ENCODE results near the gene TIPARP. TPM values are rescaled to one million over a fixed set of nuclear protein-coding genes. Genes with fewer than 3 reads are reported as not detected.

Gene TIPARP
- total and polyA plus RNA-seq, 2 donors (not counting 1 experiment from before 2014, with no cell fraction given): 8.6 to 22.1 TPM

GRCh38 chr3:156627946-156628569 is 46.3 kb upstream of the TIPARP start:
- Histone ChIP-seq H3K27ac (ENCODE audit: insufficient read depth, low read length) (no peak overlapping the region), H2AFZ (ENCODE audit: low read length) (no peak overlapping the region), H4K20me1 (ENCODE audit: control insufficient read depth, extremely low read depth, insufficient read depth, low read length) (no peaks in the 10 kb centered on the region), H3K27me3 (ENCODE audit: control insufficient read depth, insufficient read depth, low read length) (no peaks in the 10 kb centered on the region), H3K4me2 (ENCODE audit: extremely low read depth, insufficient read depth, low read length) (no peak overlapping the region), H3K9ac (ENCODE audit: insufficient read depth, low read length) (no peak overlapping the region), H3K4me3 (replicated peaks in 1 of 4; ENCODE audit: control extremely low read depth in 1 of 4, insufficient read depth in 1 of 4, low read depth in 3 of 4, low read length in 4 of 4) (no peak overlapping the region), H3K4me1 (ENCODE audit: control insufficient read depth, extremely low read depth, insufficient read depth, low read length) (no peaks in the 10 kb centered on the region), H3K36me3 (ENCODE audit: control insufficient read depth, insufficient read depth, low read length) (no peaks in the 10 kb centered on the region), H3K9me3 (ENCODE audit: control insufficient read depth, insufficient read depth, low read depth, low read length) (no peaks in the 10 kb centered on the region), H3K79me2 (ENCODE audit: control insufficient read depth, insufficient read depth, low read length) (no peaks in the 10 kb centered on the region)
- peak in 1 of 2 donors; percentile 52 for DNase-seq (ENCODE audit: low read depth in 2 of 2)
- TF ChIP-seq EZH2 (IDR thresholded peaks at IDR 0.05; ENCODE audit: low read length, missing control alignments) (no peak), CTCF (conservative IDR thresholded peaks at IDR 0.05 in 1 of 2, IDR thresholded peaks at IDR 0.05 in 1 of 2; ENCODE audit: low read depth in 1 of 2, low read length in 2 of 2) (no peak)

- no peaks in the 10 kb centered on the region for H4K20me1 ChIP-seq (ENCODE audit: control insufficient read depth, extremely low read depth, insufficient read depth, low read length)
- no peak overlapping the region for H3K9ac ChIP-seq (ENCODE audit: insufficient read depth, low read length)
- H3K79me2 ChIP-seq (ENCODE audit: control insufficient read depth, insufficient read depth, low read length): no peaks in the 10 kb centered on the region
- no peak for DNase-seq (ENCODE audit: low read depth in 2 of 2)
- H3K4me2 ChIP-seq (ENCODE audit: extremely low read depth, insufficient read depth, low read length): no peak overlapping the region
- no peak for TF ChIP-seq EZH2 (IDR thresholded peaks at IDR 0.05; ENCODE audit: low read length, missing control alignments)
- TF ChIP-seq CTCF (conservative IDR thresholded peaks at IDR 0.05 in 1 of 2, IDR thresholded peaks at IDR 0.05 in 1 of 2; ENCODE audit: low read depth in 1 of 2, low read length in 2 of 2): no peak
- H3K9me3 ChIP-seq (ENCODE audit: control insufficient read depth, insufficient read depth, low read depth, low read length): no peaks in the 10 kb centered on the region
- no peak overlapping the region for H2AFZ ChIP-seq (ENCODE audit: low read length)
- H3K4me1 ChIP-seq (ENCODE audit: control insufficient read depth, extremely low read depth, insufficient read depth, low read length): peaks cover 2% of the 10 kb centered on the region
- no peaks in the 10 kb centered on the region for H3K27me3 ChIP-seq (ENCODE audit: control insufficient read depth, insufficient read depth, low read length)
- no peak overlapping the region for H3K4me3 ChIP-seq (replicated peaks in 1 of 4; ENCODE audit: control extremely low read depth in 1 of 4, insufficient read depth in 1 of 4, low read depth in 3 of 4, low read length in 4 of 4)
- H3K27ac ChIP-seq (ENCODE audit: insufficient read depth, low read length): no peak overlapping the region
- H3K36me3 ChIP-seq (ENCODE audit: control insufficient read depth, insufficient read depth, low read length): no peaks in the 10 kb centered on the region
These were observed 45.4 kb upstream of the TIPARP start for GRCh38 chr3:156628836-156629618.

- DNase-seq (ENCODE audit: low read depth in 2 of 2): peak in 1 of 2 donors; percentile 78
- H4K20me1 ChIP-seq (ENCODE audit: control insufficient read depth, extremely low read depth, insufficient read depth, low read length): no peaks in the 10 kb centered on the region
- no peaks in the 10 kb centered on the region for H3K27me3 ChIP-seq (ENCODE audit: control insufficient read depth, insufficient read depth, low read length)
- H3K27ac ChIP-seq (ENCODE audit: insufficient read depth, low read length): no peak overlapping the region
- no peaks in the 10 kb centered on the region for H3K36me3 ChIP-seq (ENCODE audit: control insufficient read depth, insufficient read depth, low read length)
- no peak overlapping the region for H3K9ac ChIP-seq (ENCODE audit: insufficient read depth, low read length)
- no peak overlapping the region for H2AFZ ChIP-seq (ENCODE audit: low read length)
- no peak for TF ChIP-seq CTCF (conservative IDR thresholded peaks at IDR 0.05 in 1 of 2, IDR thresholded peaks at IDR 0.05 in 1 of 2; ENCODE audit: low read depth in 1 of 2, low read length in 2 of 2)
- TF ChIP-seq EZH2 (IDR thresholded peaks at IDR 0.05; ENCODE audit: low read length, missing control alignments): no peak
- peaks cover 2% of the 10 kb centered on the region for H3K4me1 ChIP-seq (ENCODE audit: control insufficient read depth, extremely low read depth, insufficient read depth, low read length)
- no peak overlapping the region for H3K4me2 ChIP-seq (ENCODE audit: extremely low read depth, insufficient read depth, low read length)
- no peaks in the 10 kb centered on the region for H3K79me2 ChIP-seq (ENCODE audit: control insufficient read depth, insufficient read depth, low read length)
- no peaks in the 10 kb centered on the region for H3K9me3 ChIP-seq (ENCODE audit: control insufficient read depth, insufficient read depth, low read depth, low read length)
- no peak overlapping the region for H3K4me3 ChIP-seq (replicated peaks in 1 of 4; ENCODE audit: control extremely low read depth in 1 of 4, insufficient read depth in 1 of 4, low read depth in 3 of 4, low read length in 4 of 4)
These were observed 44.2 kb upstream of the TIPARP start for GRCh38 chr3:156630081-156630772.
